HG02588 (cell line): ENCODE measurements around the gene MBD3L5.
A peak's percentile ranks its signal among the peaks of the same experiment; 100 is the strongest.
"Not testable (repeated sequence)": the region's sequence is repeated elsewhere in the genome, so short reads cannot be mapped to it uniquely, and the experiment has no call there.

Experiments used
- ATAC-seq: cut with Tn5 transposase; IDR thresholded peaks from one replicate; pipeline ENCODE4 v1.9.1; 2021; ENCODE audit warnings: mild to moderate bottlenecking, moderate library complexity; ENCODE audit not compliant: unreplicated experiment

MBD3L5 gene

GRCh38 chr19:7051421-7051820, 21.0 kb downstream of the MBD3L5 start:
- not testable (repeated sequence) for ATAC-seq

DNA sequence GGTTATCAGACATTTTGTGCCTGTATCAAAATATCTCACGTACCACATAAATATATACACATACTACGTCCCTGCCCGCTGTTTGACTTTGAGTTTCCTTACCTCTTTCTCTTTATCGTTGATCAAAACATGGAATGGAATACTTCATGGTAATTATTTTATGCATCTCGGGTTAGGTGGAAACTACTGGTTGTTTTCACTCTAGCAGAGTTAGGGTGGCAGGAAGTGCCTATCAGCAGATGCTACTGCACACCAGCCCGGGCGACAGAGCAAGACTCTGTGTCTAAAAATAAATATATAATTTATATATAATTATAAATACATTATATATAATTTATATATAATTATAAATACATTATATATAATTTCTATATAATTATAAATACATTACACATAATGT, 22.5 kb downstream of the MBD3L5 start:
- not testable (repeated sequence) for ATAC-seq

DNA sequence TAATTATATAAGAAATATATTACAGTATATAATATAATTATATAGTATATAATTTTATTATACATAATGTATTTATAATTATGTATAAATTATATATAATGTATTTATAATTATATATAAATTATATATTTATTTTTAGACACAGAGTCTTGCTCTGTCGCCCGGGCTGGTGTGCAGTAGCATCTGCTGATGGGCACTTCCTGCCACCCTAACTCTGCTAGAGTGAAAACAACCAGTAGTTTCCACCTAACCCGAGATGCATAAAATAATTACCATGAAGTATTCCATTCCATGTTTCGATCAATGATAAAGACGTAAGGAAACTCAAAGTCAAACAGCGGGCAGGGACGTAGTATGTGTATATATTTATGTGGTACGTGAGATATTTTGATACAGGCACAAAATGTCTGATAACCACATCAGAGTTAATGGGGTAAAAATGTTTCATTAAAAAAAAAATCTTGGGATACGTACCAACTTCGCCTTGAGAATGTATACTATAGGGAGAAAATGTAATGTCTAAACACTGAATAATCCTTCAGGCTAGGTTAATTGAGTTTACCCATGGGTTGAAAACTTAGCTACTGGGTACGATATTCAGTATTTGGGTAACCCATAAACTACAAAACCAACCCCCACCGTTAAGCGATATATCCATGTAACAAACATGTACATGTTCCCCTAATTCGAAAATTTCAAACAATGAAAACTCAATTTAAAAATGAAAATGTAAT, 24.4 kb downstream of the MBD3L5 start:
- ATAC-seq: not testable (repeated sequence)

GRCh38 chr19:7055679-7056078, 25.3 kb downstream of the MBD3L5 start:
- ATAC-seq: not testable (repeated sequence)

- ATAC-seq: not testable (repeated sequence)
Measured at GRCh38 chr19:7056371-7056770, 26.0 kb downstream of the MBD3L5 start.

DNA sequence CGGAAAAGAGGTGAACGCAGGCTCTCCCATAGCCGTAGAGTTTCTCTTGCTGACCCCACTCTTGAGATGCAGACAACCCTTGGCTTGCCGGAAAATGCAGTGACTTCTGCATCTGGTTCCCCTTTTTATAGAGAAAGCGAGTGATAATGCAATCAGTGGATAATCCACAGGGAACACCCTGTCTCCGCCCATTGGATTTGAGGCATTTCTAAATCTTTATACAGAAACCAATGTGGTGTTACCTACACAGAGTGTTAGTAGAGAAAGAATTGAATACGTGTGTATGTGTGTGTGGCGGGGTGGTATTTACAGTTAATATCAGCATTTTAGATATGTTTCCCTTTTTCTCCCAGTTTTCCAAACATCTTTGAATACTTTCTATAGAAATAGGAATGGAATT, 28.2 kb downstream of the MBD3L5 start, which contains the start of gene MBD3L3:
Gene MBD3L3, minus strand, starts transcription at position 101 of the 400 bp plus-strand sequence. Its CDS starts 71 bp downstream, at position 30.
- ATAC-seq: not testable (repeated sequence)

DNA sequence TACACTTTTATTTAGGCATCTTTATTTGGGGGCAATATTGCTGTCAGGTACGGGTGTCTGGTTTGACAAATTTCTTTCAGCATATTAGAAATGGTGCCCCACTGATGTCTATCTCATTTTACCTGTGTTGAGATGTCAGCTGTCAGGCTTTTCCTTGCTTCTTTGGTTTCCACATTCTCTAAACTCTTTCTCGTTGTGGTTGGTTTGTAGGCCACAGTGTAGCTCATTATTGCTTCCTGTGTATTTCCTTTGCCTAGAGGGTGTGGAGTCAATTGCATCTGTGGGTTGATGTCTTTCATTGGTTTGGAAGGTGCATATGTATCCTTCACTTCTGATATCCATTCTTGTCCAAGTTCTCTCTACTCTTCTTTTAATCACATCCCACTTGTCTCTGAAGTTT, 29.6 kb downstream of the MBD3L5 start:
- not testable (repeated sequence) for ATAC-seq

GRCh38 chr19:7063339-7063738, 33.0 kb downstream of the MBD3L5 start:
- no peak for ATAC-seq

DNA sequence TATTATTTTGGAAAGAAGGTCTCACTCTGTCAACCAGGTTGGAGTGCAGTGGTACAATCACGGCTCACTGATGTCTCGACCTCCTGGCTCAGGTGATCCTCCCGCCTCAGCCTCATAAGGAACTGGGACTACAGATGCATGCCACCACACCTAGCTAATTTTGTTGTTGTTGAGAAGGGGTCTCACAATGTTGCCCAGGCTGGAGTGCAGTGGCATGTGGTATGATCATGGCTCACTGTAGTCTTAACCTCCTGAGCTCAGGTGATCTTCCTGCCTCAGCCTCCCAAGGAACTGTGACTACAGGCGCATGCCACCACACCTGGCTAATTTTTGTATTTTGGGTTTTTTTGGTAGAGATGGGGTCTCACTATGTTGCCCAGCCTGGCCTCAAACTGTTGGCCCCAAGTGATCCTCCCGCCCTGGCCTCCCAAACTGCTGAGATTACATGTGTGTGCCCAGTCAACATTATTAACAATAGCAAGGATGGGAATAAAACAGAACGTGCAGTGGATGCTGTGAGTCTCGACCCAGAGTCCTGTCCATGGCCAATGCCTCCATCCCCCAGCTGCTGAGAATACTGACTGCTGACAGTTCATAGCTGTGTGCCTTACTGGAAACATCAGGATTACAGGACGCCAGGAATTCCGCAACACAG, 33.5 kb downstream of the MBD3L5 start:
- ATAC-seq: no peak

GRCh38 chr19:7067122-7067521, 36.7 kb downstream of the MBD3L5 start:
- not testable (repeated sequence) for ATAC-seq

DNA sequence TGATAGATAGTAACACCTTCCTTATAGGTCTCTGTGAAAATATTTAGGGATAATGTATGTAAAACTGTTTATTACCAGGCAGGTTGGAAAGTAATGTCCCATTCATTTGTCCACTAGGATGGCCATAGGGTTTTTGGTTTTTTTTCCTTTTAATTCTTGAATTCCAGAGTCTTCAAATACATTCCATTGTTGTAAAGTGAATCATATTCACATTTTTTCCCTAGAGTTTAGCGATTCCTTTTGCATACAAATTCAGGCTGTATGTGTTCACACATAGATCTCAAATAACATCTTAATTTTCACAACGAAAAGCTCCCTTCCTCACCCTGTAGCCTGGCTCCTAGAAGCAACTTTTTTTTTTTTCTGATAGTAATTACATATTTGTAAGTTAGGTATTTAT, 37.3 kb downstream of the MBD3L5 start:
- ATAC-seq: no peak

DNA sequence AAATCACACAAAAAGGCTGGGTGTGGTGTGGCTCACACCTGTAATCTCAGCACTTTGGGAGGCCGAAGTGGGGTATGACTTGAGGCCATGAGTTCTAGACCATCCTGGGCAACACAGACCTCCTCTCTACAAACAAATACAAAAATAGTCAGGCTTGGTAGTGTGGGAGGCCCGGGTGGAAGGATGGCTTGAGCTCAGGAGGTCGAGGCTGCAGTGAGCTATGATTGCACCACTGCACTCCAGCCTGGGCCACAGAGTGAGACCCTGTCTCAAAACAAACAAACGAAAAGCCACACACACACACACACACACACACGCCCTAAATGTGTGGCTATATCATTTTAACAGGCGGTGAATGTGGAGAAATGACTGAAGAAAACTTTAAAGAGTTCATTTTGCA, 38.2 kb downstream of the MBD3L5 start:
- no peak for ATAC-seq

DNA sequence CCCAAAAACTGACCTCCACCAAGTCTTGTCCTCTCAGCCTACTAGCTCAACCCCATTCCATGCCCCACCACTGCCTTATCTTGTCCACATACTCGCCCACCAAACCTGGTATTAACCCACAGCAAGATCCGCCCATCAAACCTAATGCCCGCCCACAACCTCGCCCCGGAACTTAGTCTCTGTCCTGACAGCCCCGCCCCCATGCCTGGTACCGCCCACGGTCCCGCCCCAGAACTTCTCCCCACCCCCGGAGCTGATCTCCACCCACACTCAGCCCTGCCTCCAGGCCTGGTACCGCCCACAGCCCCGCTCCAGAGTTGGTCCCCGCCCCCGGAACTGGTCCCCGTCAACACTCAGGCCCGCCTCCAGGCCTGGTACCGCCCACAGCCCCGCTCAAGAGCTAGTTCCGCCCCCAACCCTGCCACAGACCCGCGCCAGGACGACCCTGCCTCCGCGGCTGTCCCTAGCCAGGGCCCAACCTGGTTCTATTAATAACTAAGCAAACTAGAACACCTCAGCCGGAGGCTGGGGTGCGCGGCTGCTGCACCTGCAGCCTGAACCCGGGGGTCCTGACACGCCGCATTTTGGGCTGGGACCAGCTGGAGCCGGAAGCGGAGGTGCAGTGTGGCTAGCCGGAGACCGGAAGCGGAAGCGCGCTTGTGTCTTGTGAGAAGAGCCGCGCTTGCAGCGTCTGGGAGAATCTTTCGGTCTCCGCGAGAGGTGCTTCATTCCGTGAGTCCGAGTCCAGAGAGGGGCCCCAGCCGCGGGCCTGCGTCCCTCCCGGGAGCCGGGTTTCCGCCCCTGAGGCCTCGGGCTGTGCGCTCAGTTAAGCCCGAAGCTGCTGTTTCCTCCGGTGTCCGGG, 38.9 kb downstream of the MBD3L5 start, which contains the start of gene ZNF557:
Gene ZNF557, plus strand, starts transcription at position 662 of the 862 bp plus-strand sequence. CDS start 5,372 bp downstream, outside the sequence.
- ATAC-seq: peak; percentile 92

DNA sequence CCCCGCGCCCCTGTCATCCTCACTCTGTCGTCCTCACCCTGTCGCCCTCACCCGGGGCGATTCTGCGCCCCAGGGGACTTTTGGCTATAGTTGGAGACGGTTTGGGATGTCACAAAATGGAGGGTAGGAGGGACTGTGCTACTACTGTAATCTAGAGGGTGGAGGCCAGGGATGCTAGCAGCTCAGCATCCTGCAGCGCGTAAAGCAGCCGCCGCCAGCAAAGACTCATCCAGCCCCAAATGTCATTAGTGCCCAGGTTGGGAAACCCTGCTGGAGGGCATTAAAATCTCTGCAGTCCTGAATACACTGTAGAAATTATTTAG, 39.5 kb downstream of the MBD3L5 start:
- ATAC-seq: no peak

DNA sequence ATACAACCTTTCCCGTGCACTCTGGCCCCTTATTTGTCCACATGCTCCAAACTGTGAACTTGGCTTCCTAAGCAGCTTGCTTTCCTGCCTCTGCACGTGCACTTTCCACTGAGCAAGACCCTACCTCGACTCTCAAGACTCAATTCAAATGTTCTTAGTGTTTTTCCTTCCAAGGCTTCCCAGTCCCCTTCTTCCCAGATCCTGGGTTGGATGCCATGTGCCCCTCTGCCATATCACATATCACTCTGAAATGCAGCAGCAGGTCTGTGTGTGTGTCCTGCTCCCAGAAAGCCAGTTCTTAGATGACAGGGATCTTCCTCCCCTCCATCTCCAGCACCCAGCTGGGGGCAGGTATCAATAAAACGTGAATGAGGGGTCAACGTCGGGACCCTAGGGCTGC, 42.2 kb downstream of the MBD3L5 start:
- no peak for ATAC-seq

GRCh38 chr19:7074705-7075282, 44.4 kb downstream of the MBD3L5 start:
- no peak for ATAC-seq

DNA sequence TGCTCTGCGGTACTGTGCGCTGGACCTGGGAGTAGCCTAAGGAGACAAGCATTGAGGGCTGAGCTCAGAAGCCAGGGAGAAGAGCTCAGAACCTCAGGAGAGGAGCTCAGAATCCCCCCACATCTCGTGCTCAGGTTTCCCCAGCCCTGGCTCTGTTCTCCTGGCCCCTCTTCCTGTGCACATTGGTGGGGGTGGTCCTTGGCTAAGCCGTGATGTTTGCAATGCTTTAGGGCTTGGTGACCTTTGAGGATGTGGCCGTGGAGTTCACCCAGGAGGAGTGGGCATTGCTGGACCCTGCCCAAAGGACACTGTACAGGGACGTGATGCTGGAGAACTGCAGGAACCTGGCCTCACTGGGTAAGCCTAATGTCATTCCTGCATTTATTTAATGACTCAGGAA, 45.8 kb downstream of the MBD3L5 start:
- ATAC-seq: no peak

DNA sequence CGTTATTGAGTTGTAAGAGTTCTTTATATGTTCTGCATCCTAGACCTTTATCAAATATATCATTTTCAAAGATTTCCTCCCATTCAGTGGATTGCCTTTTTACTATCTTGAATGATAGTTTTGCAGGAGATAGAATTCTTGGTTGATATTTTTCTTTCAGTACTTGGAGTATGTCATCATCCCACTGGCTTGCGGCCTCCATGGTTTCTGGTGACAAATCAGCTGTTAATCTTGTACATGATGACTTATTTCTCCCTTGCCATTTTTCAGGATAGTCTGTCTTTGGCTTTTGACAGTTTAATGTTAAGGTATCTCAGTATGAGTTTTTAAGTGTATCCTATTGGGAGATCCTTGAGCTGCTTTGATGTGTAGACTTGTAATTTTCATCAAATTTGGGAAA, 47.6 kb downstream of the MBD3L5 start:
- ATAC-seq: no peak
